Hepatocyte (in vitro differentiated cells): ENCODE measurements around the gene POT1. TPM values are rescaled to one million over a fixed set of nuclear protein-coding genes. Genes with fewer than 3 reads are reported as not detected.

Experiments
- DNase-seq: peaks from one replicate; pipeline ENCODE4 v3.0.0-alpha.2; 2016; ENCODE audit warnings: low spot score
- H2AFZ ChIP-seq: fragments of 200-600 bp; sonication (generic); 2 replicates; pipeline ENCODE4 v1.6.0; 2016; ENCODE audit warnings: antibody characterized with exemption, mild to moderate bottlenecking
- H3K27ac ChIP-seq: fragments of 200-600 bp; sonication (generic); 2 replicates; pipeline ENCODE4 v1.5.1; 2016; ENCODE audit warnings: mild to moderate bottlenecking
- H3K27me3 ChIP-seq: fragments of 200-600 bp; sonication (generic); 2 replicates; pipeline ENCODE4 v1.6.1; 2016
- H3K36me3 ChIP-seq: fragments of 200-600 bp; sonication (generic); replicated peaks from 2 replicates; pipeline ENCODE4 v1.5.1; 2016; ENCODE audit warnings: low read depth; ENCODE audit not compliant: insufficient read depth
- H3K4me1 ChIP-seq: fragments of 200-600 bp; sonication (generic); 2 replicates; pipeline ENCODE4 v1.5.1; 2016; ENCODE audit warnings: mild to moderate bottlenecking, moderate library complexity; ENCODE audit not compliant: insufficient read depth
- H3K4me2 ChIP-seq: fragments of 200-600 bp; sonication (generic); 2 replicates; pipeline ENCODE4 v1.6.0; 2016
- H3K4me3 ChIP-seq: fragments of 200-600 bp; sonication (generic); 2 replicates; pipeline ENCODE4 v1.5.1; 2016; ENCODE audit warnings: mild to moderate bottlenecking
- H3K79me2 ChIP-seq: fragments of 200-600 bp; sonication (generic); 2 replicates; pipeline ENCODE4 v1.6.0; 2017; ENCODE audit warnings: mild to moderate bottlenecking
- H3K9me2 ChIP-seq: fragments of 200-600 bp; sonication (generic); replicated peaks from 2 replicates; pipeline ENCODE4 v1.6.0; 2017; ENCODE audit warnings: mild to moderate bottlenecking; ENCODE audit not compliant: insufficient read depth
- H3K9me3 ChIP-seq: fragments of 200-600 bp; sonication (generic); 2 replicates; pipeline ENCODE4 v1.5.1; 2016; ENCODE audit warnings: low read depth, mild to moderate bottlenecking
- H4K20me1 ChIP-seq: fragments of 200-600 bp; sonication (generic); 2 replicates; pipeline ENCODE4 v1.6.0; 2016; ENCODE audit warnings: mild to moderate bottlenecking; ENCODE audit not compliant: insufficient read depth, poor library complexity, severe bottlenecking
- CTCF ChIP-seq: fragments of 200-600 bp; sonication (generic); IDR thresholded peaks from 2 replicates; pipeline ENCODE4 v1.5.1; 2016; ENCODE audit warnings: antibody characterized with exemption, mild to moderate bottlenecking; ENCODE audit not compliant: poor library complexity
- EZH2 ChIP-seq: fragments of 200-600 bp; sonication (generic); IDR thresholded peaks from 2 replicates; pipeline ENCODE4 v1.6.1; 2016; ENCODE audit warnings: antibody characterized with exemption, mild to moderate bottlenecking, borderline replicate concordance
- EZH2phosphoT487 ChIP-seq: fragments of 200-600 bp; sonication (generic); IDR thresholded peaks from one replicate; pipeline ENCODE4 v1.6.1; 2018; ENCODE audit warnings: antibody characterized with exemption, mild to moderate bottlenecking, low read depth, moderate library complexity; ENCODE audit not compliant: unreplicated experiment, severe bottlenecking
- WGBS: methylation state at CpG from one replicate; pipeline ENCODE4 v1.1.6; 2016; ENCODE audit warnings: low lambda C conversion rate; ENCODE audit errors: missing lambda C conversion rate; 5-methylcytosine and 5-hydroxymethylcytosine counted together
- polyA plus RNA-seq: library from polyadenylated mRNA; unstranded; fragments of >200 nt; fragmentation: Nextera tagmentation; extraction: Ambion mirVana; gene quantifications from 2 replicates; pipeline ENCODE4 v1.2.1, GENCODE V29; 2016
- total RNA-seq: library from RNA; depleted of rRNA; stranded (reverse); fragments of >200 nt; gene quantifications from 2 replicates; pipeline ENCODE4 v1.2.3, GENCODE V29; 2014

The POT1 gene
- total and polyA plus RNA-seq, 2 experiments from 2014 or later = 7.8 to 21.2 TPM

- Histone ChIP-seq H2AFZ (no peak overlapping the region), H3K9me2 (no peaks in the 10 kb centered on the region), H3K27me3 (no peaks in the 10 kb centered on the region), H3K4me2 (no peak overlapping the region), H3K79me2 (no peaks in the 10 kb centered on the region), H3K4me3 (no peak overlapping the region), H3K36me3 (no peaks in the 10 kb centered on the region), H3K27ac (no peak overlapping the region), H4K20me1 (no peaks in the 10 kb centered on the region), H3K4me1 (no peaks in the 10 kb centered on the region), H3K9me3 (no peaks in the 10 kb centered on the region)
- TF ChIP-seq EZH2phosphoT487 (no peak), EZH2 (no peak), CTCF (no peak)
- WGBS = 88% methylated on average over 1 of the region's 1 CpG
- no peak for DNase-seq
These were observed 31.1 kb downstream of the POT1 start for GRCh38 chr7:124898531-124898930.

GRCh38 chr7:124896001-124896400, 33.6 kb downstream of the POT1 start:
- TF ChIP-seq EZH2 (no peak), CTCF (no peak), EZH2phosphoT487 (no peak)
- H3K4me1 ChIP-seq = no peaks in the 10 kb centered on the region
- H3K79me2 ChIP-seq = no peaks in the 10 kb centered on the region
- H3K4me2 ChIP-seq = no peak overlapping the region
- no peaks in the 10 kb centered on the region for H3K9me2 ChIP-seq
- H3K27ac ChIP-seq = no peak overlapping the region
- no peaks in the 10 kb centered on the region for H4K20me1 ChIP-seq
- no peaks in the 10 kb centered on the region for H3K27me3 ChIP-seq
- no peaks in the 10 kb centered on the region for H3K9me3 ChIP-seq
- no peak overlapping the region for H2AFZ ChIP-seq
- H3K36me3 ChIP-seq = no peaks in the 10 kb centered on the region
- WGBS = 83% methylated on average over 3 of the region's 3 CpGs
- H3K4me3 ChIP-seq = no peak overlapping the region
- no peak for DNase-seq

GRCh38 chr7:124893140-124893827, 36.3 kb downstream of the POT1 start:
- Histone ChIP-seq H3K9me2 (no peaks in the 10 kb centered on the region), H4K20me1 (no peaks in the 10 kb centered on the region), H3K27me3 (no peaks in the 10 kb centered on the region), H3K9me3 (no peaks in the 10 kb centered on the region), H3K4me2 (no peak overlapping the region), H3K4me3 (no peak overlapping the region), H3K36me3 (no peaks in the 10 kb centered on the region), H3K79me2 (no peaks in the 10 kb centered on the region), H3K27ac (no peak overlapping the region), H2AFZ (no peak overlapping the region), H3K4me1 (no peaks in the 10 kb centered on the region)
- no peak for DNase-seq
- WGBS = 89% methylated on average over 1 of the region's 1 CpG
- TF ChIP-seq CTCF (no peak), EZH2 (no peak), EZH2phosphoT487 (no peak)
